ENCODE results near the gene BCL2A1.

The BCL2A1 gene

GRCh38 chr15:80003934-80004472 lies 33.0 kb upstream of the BCL2A1 start:
- Mint-ChIP-seq H3K4me1 (peaks cover 3 to 9% of the 10 kb centered on the region in 2 donors), H3K27me3 (no peaks in the 10 kb centered on the region), H3K27ac (no peak overlapping the region), H3K36me3 (peaks cover 3% of the 10 kb centered on the region in 2 donors), H3K9me3 (peaks cover 5% of the 10 kb centered on the region in 2 donors), H3K4me3 (no peak overlapping the region)
- ATAC-seq (replicated peaks) (no peak), DNase-seq (no peak)

- H3K27me3 Mint-ChIP-seq: no peaks in the 10 kb centered on the region
Measured at GRCh38 chr15:80003171-80003570, 32.2 kb upstream of the BCL2A1 start.

GRCh38 chr15:80002267-80002666 lies 31.3 kb upstream of the BCL2A1 start:
- H3K27ac Mint-ChIP-seq: no peak overlapping the region
- H3K9me3 Mint-ChIP-seq: peaks cover 3 to 5% of the 10 kb centered on the region in 2 donors
- ATAC-seq (replicated peaks): no peak
- no peak overlapping the region for H3K4me3 Mint-ChIP-seq
- peaks cover 3% of the 10 kb centered on the region in 2 donors for H3K36me3 Mint-ChIP-seq
- no peaks in the 10 kb centered on the region for H3K4me1 Mint-ChIP-seq
- H3K27me3 Mint-ChIP-seq: no peaks in the 10 kb centered on the region
- DNase-seq: no peak

More at GRCh38 chr15:80003171-80003570, 32.2 kb upstream of the BCL2A1 start:
- DNase-seq (no peak), ATAC-seq (replicated peaks) (no peak)
- no peak overlapping the region for H3K27ac Mint-ChIP-seq
- H3K4me1 Mint-ChIP-seq: peaks cover 0 to under 1% of the 10 kb centered on the region in 2 donors
- peaks cover 3 to 5% of the 10 kb centered on the region in 2 donors for H3K9me3 Mint-ChIP-seq
- H3K4me3 Mint-ChIP-seq: no peak overlapping the region
- H3K36me3 Mint-ChIP-seq: peaks cover 3% of the 10 kb centered on the region in 2 donors

- no peak for ATAC-seq (replicated peaks)
- H3K9me3 Mint-ChIP-seq: no peaks in the 10 kb centered on the region
- no peak for DNase-seq
- H3K36me3 Mint-ChIP-seq: no peaks in the 10 kb centered on the region
- no peak overlapping the region for H3K4me3 Mint-ChIP-seq
- H3K27ac Mint-ChIP-seq: no peak overlapping the region
- no peaks in the 10 kb centered on the region for H3K27me3 Mint-ChIP-seq
- H3K4me1 Mint-ChIP-seq: peaks cover 25 to 30% of the 10 kb centered on the region in 2 donors
Measured at GRCh38 chr15:79994615-79995014, 23.6 kb upstream of the BCL2A1 start.

- Mint-ChIP-seq H3K4me1 (peaks cover 37 to 41% of the 10 kb centered on the region in 2 donors), H3K27me3 (peaks cover 0 to 3% of the 10 kb centered on the region in 2 donors), H3K27ac (no peak overlapping the region), H3K36me3 (no peaks in the 10 kb centered on the region), H3K9me3 (no peaks in the 10 kb centered on the region), H3K4me3 (no peak overlapping the region)
- no peak for ATAC-seq (replicated peaks)
- no peak for DNase-seq
Measured at GRCh38 chr15:79991826-79992225, 20.8 kb upstream of the BCL2A1 start.

GRCh38 chr15:79990997-79991334 lies 20.0 kb upstream of the BCL2A1 start:
- Mint-ChIP-seq H3K27ac (no peak overlapping the region), H3K4me1 (peaks cover 37 to 41% of the 10 kb centered on the region in 2 donors), H3K36me3 (no peaks in the 10 kb centered on the region), H3K9me3 (no peaks in the 10 kb centered on the region), H3K27me3 (peaks cover 0 to 3% of the 10 kb centered on the region in 2 donors), H3K4me3 (no peak overlapping the region)
- ATAC-seq (replicated peaks) (no peak), DNase-seq (no peak)

- ATAC-seq (replicated peaks) (peak; percentile 50 to 53), DNase-seq (no peak)
- Mint-ChIP-seq H3K36me3 (no peaks in the 10 kb centered on the region), H3K4me3 (peak overlapping the region; percentile 7 to 29), H3K4me1 (peaks cover 37 to 41% of the 10 kb centered on the region in 2 donors), H3K9me3 (no peaks in the 10 kb centered on the region), H3K27ac (peak overlapping the region; percentile 53), H3K27me3 (peaks cover 0 to 3% of the 10 kb centered on the region in 2 donors)
Measured at GRCh38 chr15:79990280-79990996, 19.4 kb upstream of the BCL2A1 start.

GRCh38 chr15:79989682-79990081 lies 18.7 kb upstream of the BCL2A1 start:
- peak in 1 of 2 donors; percentile 19 for ATAC-seq (replicated peaks)

GRCh38 chr15:79989183-79989582 lies 18.2 kb upstream of the BCL2A1 start:
- Mint-ChIP-seq H3K9me3 (no peaks in the 10 kb centered on the region), H3K36me3 (no peaks in the 10 kb centered on the region), H3K4me3 (no peak overlapping the region), H3K27me3 (peaks cover 0 to 3% of the 10 kb centered on the region in 2 donors), H3K4me1 (peaks cover 31 to 36% of the 10 kb centered on the region in 2 donors), H3K27ac (peak overlapping the region; percentile 70)
- no peak for ATAC-seq (replicated peaks)
- no peak for DNase-seq

More at GRCh38 chr15:79989682-79990081, 18.7 kb upstream of the BCL2A1 start:
- H3K4me3 Mint-ChIP-seq: peak overlapping the region in 1 of 2 donors; percentile 1
- no peaks in the 10 kb centered on the region for H3K9me3 Mint-ChIP-seq
- peaks cover 0 to 3% of the 10 kb centered on the region in 2 donors for H3K27me3 Mint-ChIP-seq
- peak overlapping the region; percentile 70 for H3K27ac Mint-ChIP-seq
- no peaks in the 10 kb centered on the region for H3K36me3 Mint-ChIP-seq
- DNase-seq: no peak
- H3K4me1 Mint-ChIP-seq: peaks cover 35 to 39% of the 10 kb centered on the region in 2 donors

GRCh38 chr15:79988448-79989117 lies 17.6 kb upstream of the BCL2A1 start:
- ATAC-seq (replicated peaks): no peak
- H3K36me3 Mint-ChIP-seq: no peaks in the 10 kb centered on the region
- no peak overlapping the region for H3K27ac Mint-ChIP-seq
- H3K4me1 Mint-ChIP-seq: peaks cover 33 to 38% of the 10 kb centered on the region in 2 donors
- H3K9me3 Mint-ChIP-seq: no peaks in the 10 kb centered on the region
- no peak overlapping the region for H3K4me3 Mint-ChIP-seq
- H3K27me3 Mint-ChIP-seq: peaks cover 5 to 8% of the 10 kb centered on the region in 2 donors
- no peak for DNase-seq

GRCh38 chr15:79987969-79988368 lies 17.0 kb upstream of the BCL2A1 start:
- DNase-seq (no peak), ATAC-seq (replicated peaks) (no peak)
- Mint-ChIP-seq H3K36me3 (no peaks in the 10 kb centered on the region), H3K9me3 (no peaks in the 10 kb centered on the region), H3K4me1 (peaks cover 34 to 36% of the 10 kb centered on the region in 2 donors), H3K27me3 (peaks cover 6 to 9% of the 10 kb centered on the region in 2 donors), H3K27ac (no peak overlapping the region), H3K4me3 (no peak overlapping the region)

- H3K27ac Mint-ChIP-seq: no peak overlapping the region
- H3K4me3 Mint-ChIP-seq: no peak overlapping the region
- no peak for ATAC-seq (replicated peaks)
- H3K36me3 Mint-ChIP-seq: no peaks in the 10 kb centered on the region
- H3K4me1 Mint-ChIP-seq: peaks cover 37 to 38% of the 10 kb centered on the region in 2 donors
- no peaks in the 10 kb centered on the region for H3K9me3 Mint-ChIP-seq
- peaks cover 6 to 9% of the 10 kb centered on the region in 2 donors for H3K27me3 Mint-ChIP-seq
- DNase-seq: no peak
Measured at GRCh38 chr15:79987569-79987955, 16.6 kb upstream of the BCL2A1 start.

- ATAC-seq (replicated peaks): peak; percentile 21 to 26
- Mint-ChIP-seq H3K27me3 (peaks cover 6% of the 10 kb centered on the region in 2 donors), H3K27ac (peak overlapping the region; percentile 78), H3K4me1 (peaks cover 43 to 63% of the 10 kb centered on the region in 2 donors), H3K4me3 (peak overlapping the region; percentile 4 to 25), H3K36me3 (no peaks in the 10 kb centered on the region), H3K9me3 (no peaks in the 10 kb centered on the region)
- peak; percentile 47 for DNase-seq
Measured at GRCh38 chr15:79981831-79982455, 10.9 kb upstream of the BCL2A1 start.

Data from stimulated activated naive B cell treated with anti-CD40 and anti-IgM and Interleukin-4, amounts not matched to agents 10 μg/mL and 1 μg/mL and 100 μg/mL, for 72 hours (primary cell).